SK-N-SH (cell line): ENCODE results near the gene SERPIND1. TPM values are rescaled to one million over a fixed set of nuclear protein-coding genes. Genes with fewer than 3 reads are reported as not detected.

Experiments used
- CTCF ChIA-PET: fragments of 300-600, 350-600 bp; formaldehyde crosslinking; extraction: SDS; loops from one replicate; lab custom pipeline; 2021; lab: Yijun Ruan, JAX
- POLR2A ChIA-PET: fragments of 350-600 bp; sonication (Branson Sonifier 250); formaldehyde crosslinking; extraction: SDS; loops from one replicate; lab custom pipeline; 2020; ENCODE audit warnings: antibody characterized with exemption, inconsistent platforms; lab: Yijun Ruan, JAX
- DNase-seq: peaks from one replicate; pipeline ENCODE4 v3.0.0; 2012
- H2AFZ ChIP-seq: fragments of 200-600 bp; sonication (generic); 2 replicates; pipeline ENCODE4 v1.8.1; 2016; ENCODE audit warnings: antibody characterized with exemption, mild to moderate bottlenecking, low read depth
- H3F3A ChIP-seq: fragments of 200-600 bp; sonication (generic); replicated peaks from 2 replicates; pipeline ENCODE3; 2016; ENCODE audit warnings: antibody characterized with exemption, mild to moderate bottlenecking; ENCODE audit not compliant: insufficient read depth
- H3K27ac ChIP-seq, 2 experiments: fragments of 200-500 bp in 1 of 2; fragments of 200-600 bp in 1 of 2; sonication (Bioruptor generic) in 1 of 2; sonication (generic), shearing (Covaris generic) in 1 of 2; 2 replicates each; pipeline versions ENCODE4 v1.5.1 to v1.6.1; 2014 to 2016; ENCODE audit warnings: low read depth in 2 of 2, inconsistent platforms in 1 of 2, low read length in 1 of 2, mild to moderate bottlenecking in 1 of 2, mixed read lengths in 1 of 2
- H3K27me3 ChIP-seq: fragments of 200-600 bp; sonication (generic), shearing (Covaris generic); 2 replicates; pipeline ENCODE4 v1.6.1; 2016; ENCODE audit warnings: mixed run types; ENCODE audit not compliant: insufficient read depth
- H3K36me3 ChIP-seq, 2 experiments: fragments of 200-500 bp in 1 of 2; fragments of 200-600 bp in 1 of 2; sonication (Bioruptor generic) in 1 of 2; sonication (generic) in 1 of 2; replicated peaks in 1 of 2; 2 replicates each; pipeline versions ENCODE3 to v1.5.1; 2014 to 2016; ENCODE audit warnings: low read length in 1 of 2, mild to moderate bottlenecking in 1 of 2; ENCODE audit not compliant: insufficient read depth in 2 of 2, control insufficient read depth in 1 of 2
- H3K4me1 ChIP-seq, 2 experiments: fragments of 200-500 bp in 1 of 2; fragments of 200-600 bp in 1 of 2; sonication (Bioruptor generic) in 1 of 2; sonication (generic), shearing (Covaris generic) in 1 of 2; 2 replicates each; pipeline versions ENCODE4 v1.5.1 to v1.6.1; 2014 to 2016; ENCODE audit warnings: low read depth in 1 of 2, low read length in 1 of 2, mixed run types in 1 of 2; ENCODE audit not compliant: insufficient read depth in 2 of 2, control insufficient read depth in 1 of 2
- H3K4me2 ChIP-seq: fragments of 200-600 bp; sonication (generic), shearing (Covaris generic); 2 replicates; pipeline ENCODE4 v1.6.1; 2017; ENCODE audit warnings: mixed run types
- H3K4me3 ChIP-seq, 2 experiments: fragments of 200-500 bp in 1 of 2; fragments of 200-600 bp in 1 of 2; sonication (Bioruptor generic) in 1 of 2; sonication (generic), shearing (Covaris generic) in 1 of 2; 2 replicates each; pipeline versions ENCODE4 v1.5.1 to v1.8.1; 2014 to 2016; ENCODE audit warnings: low read depth in 2 of 2, inconsistent platforms in 1 of 2, low read length in 1 of 2, mild to moderate bottlenecking in 1 of 2, mixed read lengths in 1 of 2, moderate library complexity in 1 of 2
- H3K79me2 ChIP-seq: fragments of 200-600 bp; sonication (generic); 2 replicates; pipeline ENCODE4 v1.8.1; 2017; ENCODE audit warnings: mild to moderate bottlenecking; ENCODE audit not compliant: insufficient read depth
- H3K9ac ChIP-seq: fragments of 200-600 bp; sonication (generic); 2 replicates; pipeline ENCODE4 v1.6.1; 2017; ENCODE audit warnings: mixed run types
- H3K9me2 ChIP-seq: fragments of 200-600 bp; sonication (generic); 2 replicates; pipeline ENCODE4 v1.6.1; 2017; ENCODE audit warnings: mixed run types
- H3K9me3 ChIP-seq: fragments of 200-600 bp; sonication (generic); 2 replicates; pipeline ENCODE4 v1.6.1; 2017; ENCODE audit warnings: mixed run types, mild to moderate bottlenecking, moderate library complexity
- H4K20me1 ChIP-seq: fragments of 200-600 bp; sonication (generic); 2 replicates; pipeline ENCODE4 v1.6.1; 2017; ENCODE audit warnings: mild to moderate bottlenecking, mixed run types; ENCODE audit not compliant: insufficient read depth
- CHD2 ChIP-seq: fragments of 150-350 bp; IDR thresholded peaks from 2 replicates; pipeline ENCODE4 v1.6.1; 2018; ENCODE audit warnings: low read length; ENCODE audit not compliant: partially characterized antibody
- CTCF ChIP-seq: fragments of 200-600 bp; sonication (generic); IDR thresholded peaks from 2 replicates; pipeline ENCODE4 v1.6.1; 2017; ENCODE audit warnings: antibody characterized with exemption, mild to moderate bottlenecking, moderate library complexity
- FOSL2 ChIP-seq: IDR thresholded peaks from 2 replicates; pipeline ENCODE4 v1.4.0; 2012; ENCODE audit warnings: low read depth, mild to moderate bottlenecking, moderate library complexity, borderline replicate concordance
- JUND ChIP-seq: IDR thresholded peaks from 2 replicates; pipeline ENCODE4 v1.4.0; 2012
- MEF2A ChIP-seq: IDR thresholded peaks from 2 replicates; pipeline ENCODE4 v1.4.0; 2012; ENCODE audit warnings: low read depth, borderline replicate concordance
- MXI1 ChIP-seq: IDR thresholded peaks from 2 replicates; pipeline ENCODE4 v1.6.1; 2012; ENCODE audit warnings: mild to moderate bottlenecking, low read depth, low read length, improper control_type of control experiment
- NFIC ChIP-seq: IDR thresholded peaks from 2 replicates; pipeline ENCODE4 v1.4.0; 2012; ENCODE audit warnings: borderline replicate concordance
- PBX3 ChIP-seq: IDR thresholded peaks from 2 replicates; pipeline ENCODE4; 2012
- POLR2AphosphoS5 ChIP-seq: IDR thresholded peaks from 2 replicates; pipeline ENCODE4 v1.6.1; 2012; ENCODE audit warnings: low read depth, low read length
- RAD21 ChIP-seq: IDR thresholded peaks from 2 replicates; pipeline ENCODE4 v1.6.1; 2012; ENCODE audit warnings: mild to moderate bottlenecking, low read length
- REST ChIP-seq: IDR thresholded peaks from 2 replicates; pipeline ENCODE4 v1.6.1; 2012; ENCODE audit warnings: mild to moderate bottlenecking, low read depth, low read length, moderate library complexity
- SMC3 ChIP-seq: IDR thresholded peaks from 2 replicates; pipeline ENCODE4 v1.6.1; 2012; ENCODE audit warnings: low read depth, low read length, improper control_type of control experiment
- TCF12 ChIP-seq: IDR thresholded peaks from 2 replicates; pipeline ENCODE4 v1.4.0; 2012
- USF2 ChIP-seq: fragments of 150-350 bp; IDR thresholded peaks from 2 replicates; pipeline ENCODE4 v1.6.1; 2017; ENCODE audit warnings: antibody characterized with exemption, low read length, low read depth, borderline replicate concordance
- YY1 ChIP-seq: IDR thresholded peaks from 2 replicates; pipeline ENCODE4 v1.4.0; 2012; ENCODE audit warnings: low read depth, mild to moderate bottlenecking
- ZBTB33 ChIP-seq: IDR thresholded peaks from 2 replicates; pipeline ENCODE4 v1.4.0; 2012; ENCODE audit warnings: low read depth, borderline replicate concordance
- WGBS: methylation state at CpG from one replicate; pipeline ENCODE4 v1.1.6; 2017; ENCODE audit warnings: low lambda C conversion rate; 5-methylcytosine and 5-hydroxymethylcytosine counted together
- polyA plus RNA-seq, 3 experiments: library from polyadenylated mRNA; depleted of rRNA; stranded (reverse); fragments of >200 nt; gene quantifications; 2 replicates each; pipeline ENCODE4 v1.2.3, GENCODE V29; 2012

SERPIND1 gene
- polyA plus RNA-seq, 1 of the 3 experiments (the other 2 are of a cell fraction) = not detected

- 89% methylated on average over 10 of the region's 10 CpGs for WGBS
Measured at GRCh38 chr22:20764729-20765128, 9.2 kb upstream of the SERPIND1 start.

GRCh38 chr22:20765938-20766337 lies 8.0 kb upstream of the SERPIND1 start:
- CTCF ChIA-PET = interaction anchor here (1.5 to 2.6 kb wide), 2 partner anchors 18 to 24 kb away, joined by 6 to 8 read pairs; no protein-coding TSS in a partner anchor
- 100% methylated on average over 2 of the region's 2 CpGs for WGBS
- H3K4me2 ChIP-seq = no peak overlapping the region
- no peaks in the 10 kb centered on the region for H4K20me1 ChIP-seq
- no peak overlapping the region for H3K9ac ChIP-seq
- no peak overlapping the region for H2AFZ ChIP-seq
- H3K4me3 ChIP-seq = no peak overlapping the region
- H3F3A ChIP-seq = no peaks in the 10 kb centered on the region
- POLR2A ChIA-PET = interaction anchor here (0.6 kb wide), 1 partner anchor 210 kb away, joined by 4 read pairs; no protein-coding TSS in a partner anchor
- no peak overlapping the region for H3K27ac ChIP-seq
- H3K79me2 ChIP-seq = no peaks in the 10 kb centered on the region
- DNase-seq = no peak
- no peaks in the 10 kb centered on the region for H3K9me2 ChIP-seq
- peaks cover under 1 to 27% of the 10 kb centered on the region in 2 experiments for H3K36me3 ChIP-seq
- H3K9me3 ChIP-seq = no peaks in the 10 kb centered on the region
- no peaks in the 10 kb centered on the region for H3K4me1 ChIP-seq
- no peaks in the 10 kb centered on the region for H3K27me3 ChIP-seq
- no peak for TF ChIP-seq NFIC
- TF ChIP-seq MEF2A = no peak
- no peak for TF ChIP-seq REST
- no peak for TF ChIP-seq SMC3
- TF ChIP-seq CHD2 = no peak
- TF ChIP-seq USF2 = no peak
- no peak for TF ChIP-seq RAD21
- no peak for TF ChIP-seq JUND
- TF ChIP-seq FOSL2 = no peak
- TF ChIP-seq POLR2AphosphoS5 = no peak
- TF ChIP-seq CTCF = no peak
- TF ChIP-seq TCF12 = no peak
- TF ChIP-seq MXI1 = no peak
- TF ChIP-seq PBX3 = no peak

More at GRCh38 chr22:20764729-20765128, 9.2 kb upstream of the SERPIND1 start:
- no peaks in the 10 kb centered on the region for H3K9me3 ChIP-seq
- H3K4me2 ChIP-seq = no peak overlapping the region
- H4K20me1 ChIP-seq = no peaks in the 10 kb centered on the region
- no peak overlapping the region for H3K9ac ChIP-seq
- peaks cover 6 to 29% of the 10 kb centered on the region in 2 experiments for H3K36me3 ChIP-seq
- TF ChIP-seq ZBTB33 (no peak), YY1 (no peak), FOSL2 (no peak)
- H3K27me3 ChIP-seq = no peaks in the 10 kb centered on the region
- no peaks in the 10 kb centered on the region for H3K79me2 ChIP-seq
- H3K9me2 ChIP-seq = no peaks in the 10 kb centered on the region
- no peaks in the 10 kb centered on the region for H3F3A ChIP-seq
- H3K4me3 ChIP-seq = no peak overlapping the region
- no peak for DNase-seq
- no peak overlapping the region for H3K27ac ChIP-seq
- no peaks in the 10 kb centered on the region for H3K4me1 ChIP-seq
- H2AFZ ChIP-seq = no peak overlapping the region
- ChIA-PET POLR2A (no interaction called here), CTCF (interaction anchor here (1.3 to 2.6 kb wide), 2 partner anchors 19 to 23 kb away, joined by 3 to 8 read pairs; no protein-coding TSS in a partner anchor)
